ENCODE measurements around the gene MKNK1.

DNA sequence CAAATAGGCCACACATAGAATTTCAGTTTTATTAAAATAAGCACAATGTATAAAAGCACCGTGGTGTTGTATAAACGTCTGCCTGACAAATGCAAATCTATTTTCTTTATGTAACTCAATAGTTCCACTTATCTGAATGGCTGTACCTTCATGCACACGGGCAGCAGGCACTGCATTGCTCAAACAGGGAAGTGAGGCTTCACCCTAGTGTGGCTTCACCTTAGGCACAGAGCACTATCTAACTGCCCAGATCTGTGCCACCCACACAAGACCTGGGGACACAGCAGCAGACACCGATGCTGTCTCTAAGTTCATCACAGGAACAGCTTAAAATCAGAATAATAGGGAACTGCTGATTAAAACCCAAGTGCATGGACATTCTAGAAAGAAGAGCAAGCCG, 46.7 kb downstream of the MKNK1 start:
- no peak for TF ChIP-seq CTCF (IDR thresholded peaks at IDR 0.05; ENCODE audit: insufficient read depth, low read length, poor library complexity, severe bottlenecking)
- no peak for TF ChIP-seq EZH2phosphoT487 (conservative IDR thresholded peaks at IDR 0.05; ENCODE audit: low read length)
